Prostate gland (tissue), 2 donors: Measurements from ENCODE around the gene KCNK1. TPM values are rescaled to one million over a fixed set of nuclear protein-coding genes. Genes with fewer than 3 reads are reported as not detected.
"Not testable (repeated sequence)": the region's sequence is repeated elsewhere in the genome, so short reads cannot be mapped to it uniquely, and the experiment has no call there.

Experiments
- DNase-seq: peaks from one replicate; pipeline ENCODE4 v3.0.0-alpha.2; 2019; ENCODE audit warnings: low spot score
- H3K27ac ChIP-seq, 2 donors: fragments of 200-600 bp; sonication (generic); 2 replicates each; pipeline ENCODE4 v1.5.1; 2017 to 2019
- H3K27me3 ChIP-seq: fragments of 200-600 bp; sonication (generic); replicated peaks from 2 replicates; pipeline ENCODE4 v1.5.1; 2019; ENCODE audit not compliant: insufficient read depth
- H3K36me3 ChIP-seq, 2 donors: fragments of 200-600 bp; sonication (generic); 1 replicate in 1 of 2; 2 replicates in 1 of 2; pipeline versions ENCODE4 v1.5.1 to v1.8.1; 2017 to 2019
- H3K4me1 ChIP-seq: fragments of 200-600 bp; sonication (generic); replicated peaks from 2 replicates; pipeline ENCODE4 v1.5.1; 2019
- H3K4me3 ChIP-seq, 2 donors: fragments of 200-600 bp; sonication (generic); 2 replicates each; pipeline ENCODE4 v1.5.1; 2017 to 2019
- H3K9me3 ChIP-seq: fragments of 200-600 bp; sonication (generic); 2 replicates; pipeline ENCODE4 v1.5.1; 2017
- CTCF ChIP-seq, 4 experiments: fragments of 200-600 bp in 2 of 4; fragments of 450-650 bp in 2 of 4; sonication (generic) in 2 of 4; IDR thresholded peaks; 1 replicate in 3 of 4; 2 replicates in 1 of 4; pipeline ENCODE4 v1.5.1; 2016 to 2019; ENCODE audit warnings: antibody characterized with exemption in 4 of 4, mild to moderate bottlenecking in 2 of 4, moderate library complexity in 2 of 4
- POLR2A ChIP-seq: fragments of 450-650 bp; IDR thresholded peaks from one replicate; pipeline ENCODE4 v1.6.1; 2016; ENCODE audit warnings: antibody characterized with exemption, mild to moderate bottlenecking
- POLR2AphosphoS5 ChIP-seq: sonication (generic); formaldehyde crosslinking; IDR thresholded peaks from one replicate; pipeline ENCODE4 v1.6.1; 2017; ENCODE audit warnings: antibody characterized with exemption
- whole genome bisulfite sequencing: methylation state at CpG from one replicate; pipeline ENCODE4 v1.1.5; 2018; 5-methylcytosine and 5-hydroxymethylcytosine counted together
- intact Hi-C: fragments of 100-400 bp; cut with DNase I; formaldehyde crosslinking; loops from one replicate; pipeline ENCODE4 v1.14.2; 2022
- total RNA-seq, 2 donors: library from RNA; depleted of rRNA; stranded (reverse); fragments of >200 nt; gene quantifications; one replicate each; pipeline ENCODE4 v1.1.0, GENCODE V29; 2016

The KCNK1 gene
- total RNA-seq, 2 donors from 2014 or later: 4.0 to 9.7 TPM

GRCh38 chr1:233606813-233607212 is 7.1 kb upstream of the KCNK1 start:
- no peaks in the 10 kb centered on the region for H3K9me3 ChIP-seq
- no peak for DNase-seq
- 92% methylated on average over 5 of the region's 5 CpGs for WGBS

DNA sequence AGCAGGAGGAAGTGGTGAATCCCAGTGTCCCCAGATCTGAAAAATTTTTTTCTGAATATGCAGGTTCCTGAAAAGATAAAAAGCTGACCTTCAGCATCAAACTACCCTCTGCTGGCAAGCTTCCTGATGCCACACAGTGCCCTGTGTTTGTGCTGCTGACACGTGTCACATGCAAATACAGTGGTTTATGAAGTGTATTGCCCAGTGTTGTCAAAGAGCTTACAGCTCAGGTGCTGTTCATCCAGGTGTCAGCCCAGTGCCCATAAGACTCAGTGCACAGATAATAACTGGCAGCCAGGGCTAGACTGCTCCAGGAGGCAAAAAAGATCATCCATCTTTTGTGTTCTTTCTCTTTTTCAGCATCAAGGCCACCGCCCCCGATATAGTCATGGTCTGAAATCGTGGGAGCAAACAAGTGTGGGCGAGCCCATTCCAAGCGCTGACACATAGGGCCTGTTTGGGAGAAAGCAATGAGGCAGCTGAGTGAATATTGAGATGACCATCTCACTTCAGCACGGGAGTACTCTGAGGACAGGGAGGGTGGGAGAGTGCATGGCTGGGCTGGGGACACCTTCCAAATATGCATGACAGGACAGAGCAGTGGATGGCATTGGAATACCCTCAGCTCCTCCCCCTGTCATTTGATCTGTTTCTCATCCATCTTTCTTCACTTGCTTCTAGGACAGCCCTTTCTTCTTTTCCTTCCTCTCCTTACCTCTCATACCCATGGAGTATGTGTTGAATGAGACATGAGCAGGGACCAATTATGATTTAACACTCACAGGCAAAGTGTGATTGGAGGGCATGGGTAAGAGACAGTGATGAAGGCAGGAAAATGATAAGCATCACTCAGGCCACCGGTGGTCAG is 6.4 kb upstream of the KCNK1 start:
- H3K4me1 ChIP-seq: no peaks in the 10 kb centered on the region
- no peaks in the 10 kb centered on the region for H3K36me3 ChIP-seq
- no peak overlapping the region for H3K27ac ChIP-seq
- WGBS: 40% methylated on average over 8 of the region's 8 CpGs
- no peak overlapping the region for H3K4me3 ChIP-seq
- H3K9me3 ChIP-seq: no peaks in the 10 kb centered on the region
- DNase-seq: no peak
- no peak for TF ChIP-seq CTCF (IDR thresholded peaks at IDR 0.05)
- no peak for TF ChIP-seq POLR2A
- TF ChIP-seq POLR2AphosphoS5: no peak
- H3K27me3 ChIP-seq: no peaks in the 10 kb centered on the region
- intact Hi-C loops: no loop called here

More at GRCh38 chr1:233606813-233607212, 7.1 kb upstream of the KCNK1 start:
- no peak overlapping the region for H3K4me3 ChIP-seq
- H3K4me1 ChIP-seq: no peaks in the 10 kb centered on the region
- intact Hi-C loops: no loop called here
- H3K36me3 ChIP-seq: no peaks in the 10 kb centered on the region
- no peak overlapping the region for H3K27ac ChIP-seq
- TF ChIP-seq POLR2A (no peak), POLR2AphosphoS5 (no peak), CTCF (IDR thresholded peaks at IDR 0.05) (no peak)
- no peaks in the 10 kb centered on the region for H3K27me3 ChIP-seq

GRCh38 chr1:233608988-233609387 is 4.9 kb upstream of the KCNK1 start:
- TF ChIP-seq POLR2A: no peak
- TF ChIP-seq CTCF (IDR thresholded peaks at IDR 0.05): no peak
- no peak for TF ChIP-seq POLR2AphosphoS5
- no peaks in the 10 kb centered on the region for H3K36me3 ChIP-seq
- no peak for DNase-seq
- H3K4me1 ChIP-seq: no peaks in the 10 kb centered on the region
- H3K27ac ChIP-seq: no peak overlapping the region
- H3K9me3 ChIP-seq: no peaks in the 10 kb centered on the region
- no peaks in the 10 kb centered on the region for H3K27me3 ChIP-seq
- intact Hi-C loops: no loop called here
- H3K4me3 ChIP-seq: no peak overlapping the region
- WGBS: 98% methylated on average over 3 of the region's 3 CpGs

DNA sequence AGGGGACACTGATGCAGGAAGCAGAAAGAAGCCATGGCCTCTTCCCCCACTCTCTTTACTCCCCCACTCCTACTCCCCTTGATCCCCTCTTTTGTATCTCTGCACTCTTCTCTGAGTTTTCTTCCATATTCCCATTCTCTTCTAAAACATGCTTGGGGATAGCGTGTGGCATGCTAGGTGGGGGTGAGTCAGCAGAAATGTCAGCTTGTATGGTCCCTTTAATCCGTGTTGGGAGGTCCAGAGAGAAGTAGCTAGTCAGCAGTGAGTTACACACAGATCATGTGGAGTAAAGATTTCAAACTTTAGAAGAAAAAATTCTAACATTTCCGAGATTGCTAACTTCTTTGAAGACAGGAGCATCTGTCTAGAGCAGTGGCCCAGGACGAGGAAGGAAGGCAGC is 4.0 kb upstream of the KCNK1 start:
- intact Hi-C loops: no loop called here
- 89% methylated on average over 4 of the region's 4 CpGs for WGBS
- no peaks in the 10 kb centered on the region for H3K9me3 ChIP-seq
- DNase-seq: no peak
- H3K27me3 ChIP-seq: no peaks in the 10 kb centered on the region
- H3K36me3 ChIP-seq: no peaks in the 10 kb centered on the region
- H3K4me3 ChIP-seq: no peak overlapping the region
- TF ChIP-seq POLR2AphosphoS5 (no peak), POLR2A (no peak), CTCF (IDR thresholded peaks at IDR 0.05) (no peak)
- H3K27ac ChIP-seq: no peak overlapping the region
- no peaks in the 10 kb centered on the region for H3K4me1 ChIP-seq

DNA sequence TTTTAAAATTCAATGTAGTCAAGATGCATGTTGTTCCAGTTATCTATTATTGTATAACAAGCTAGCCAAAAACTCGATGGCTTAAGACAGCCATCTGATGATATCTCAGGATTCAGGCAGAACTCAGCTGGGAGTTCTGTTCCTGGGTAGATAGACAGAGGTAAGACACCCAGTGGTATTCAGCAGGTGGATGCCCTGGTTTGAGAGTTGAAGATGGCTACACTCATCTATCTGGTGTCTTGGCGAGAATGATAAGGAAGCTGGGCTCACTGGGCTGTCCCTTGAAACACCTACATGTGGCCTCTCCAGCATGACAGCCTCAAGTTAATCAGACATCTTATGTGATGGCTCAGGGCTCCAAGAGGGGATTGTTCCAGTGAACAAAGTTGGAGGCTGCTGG is 3.3 kb upstream of the KCNK1 start:
- H3K27ac ChIP-seq: no peak overlapping the region
- no peak overlapping the region for H3K4me3 ChIP-seq
- no peak for TF ChIP-seq POLR2A
- TF ChIP-seq CTCF (IDR thresholded peaks at IDR 0.05): no peak
- no peak for TF ChIP-seq POLR2AphosphoS5
- no peaks in the 10 kb centered on the region for H3K36me3 ChIP-seq
- intact Hi-C loops: no loop called here
- 76% methylated on average over 2 of the region's 2 CpGs for WGBS
- H3K27me3 ChIP-seq: no peaks in the 10 kb centered on the region
- no peaks in the 10 kb centered on the region for H3K9me3 ChIP-seq
- no peaks in the 10 kb centered on the region for H3K4me1 ChIP-seq
- DNase-seq: no peak

DNA sequence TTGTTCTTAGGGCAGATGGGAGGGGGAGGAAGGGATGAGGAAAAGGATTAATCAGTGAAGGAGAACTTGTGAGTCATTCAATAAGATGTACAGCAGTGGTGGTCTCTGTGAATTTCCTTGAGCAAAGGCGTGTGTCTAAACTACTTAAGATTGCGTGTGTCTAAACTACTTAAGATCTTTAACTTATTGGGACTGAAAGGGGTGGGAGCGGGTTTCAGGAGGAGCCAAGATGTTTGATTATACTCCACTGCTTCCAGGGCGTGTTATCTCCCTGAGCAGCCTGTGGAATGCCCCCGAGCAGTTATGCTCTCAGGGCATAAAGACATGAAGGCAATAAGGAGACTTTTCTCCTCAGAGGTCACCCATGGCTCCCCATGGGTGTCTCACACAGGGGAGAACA is 2.5 kb upstream of the KCNK1 start:
- WGBS: 85% methylated on average over 5 of the region's 5 CpGs
- H3K27ac ChIP-seq, H3K4me3 ChIP-seq, H3K36me3 ChIP-seq, DNase-seq, H3K9me3 ChIP-seq, H3K4me1 ChIP-seq, H3K27me3 ChIP-seq, intact Hi-C loops: not testable (repeated sequence)
